ENCODE data around the gene CAMK2G.

DNA sequence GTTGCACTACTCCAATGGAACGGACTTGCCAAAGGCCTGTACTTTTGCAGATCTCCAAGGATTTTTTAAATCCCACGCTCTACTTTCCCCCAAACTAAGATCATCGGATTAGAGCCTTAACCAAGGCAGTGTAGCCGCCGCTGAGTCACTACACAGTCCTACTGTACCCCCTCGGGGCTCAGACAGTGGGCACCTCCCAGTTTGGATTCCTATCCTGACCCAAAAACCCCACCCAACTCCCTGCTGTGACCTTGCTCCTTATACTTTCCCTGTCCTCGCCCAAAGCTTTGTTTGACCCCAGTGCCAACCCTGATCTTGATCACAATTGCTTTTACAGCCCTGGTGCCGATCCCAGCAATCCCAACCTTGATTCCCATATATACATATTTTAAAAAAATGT is 19.1 kb upstream of the CAMK2G start:
- TF ChIP-seq, protein P1, sequence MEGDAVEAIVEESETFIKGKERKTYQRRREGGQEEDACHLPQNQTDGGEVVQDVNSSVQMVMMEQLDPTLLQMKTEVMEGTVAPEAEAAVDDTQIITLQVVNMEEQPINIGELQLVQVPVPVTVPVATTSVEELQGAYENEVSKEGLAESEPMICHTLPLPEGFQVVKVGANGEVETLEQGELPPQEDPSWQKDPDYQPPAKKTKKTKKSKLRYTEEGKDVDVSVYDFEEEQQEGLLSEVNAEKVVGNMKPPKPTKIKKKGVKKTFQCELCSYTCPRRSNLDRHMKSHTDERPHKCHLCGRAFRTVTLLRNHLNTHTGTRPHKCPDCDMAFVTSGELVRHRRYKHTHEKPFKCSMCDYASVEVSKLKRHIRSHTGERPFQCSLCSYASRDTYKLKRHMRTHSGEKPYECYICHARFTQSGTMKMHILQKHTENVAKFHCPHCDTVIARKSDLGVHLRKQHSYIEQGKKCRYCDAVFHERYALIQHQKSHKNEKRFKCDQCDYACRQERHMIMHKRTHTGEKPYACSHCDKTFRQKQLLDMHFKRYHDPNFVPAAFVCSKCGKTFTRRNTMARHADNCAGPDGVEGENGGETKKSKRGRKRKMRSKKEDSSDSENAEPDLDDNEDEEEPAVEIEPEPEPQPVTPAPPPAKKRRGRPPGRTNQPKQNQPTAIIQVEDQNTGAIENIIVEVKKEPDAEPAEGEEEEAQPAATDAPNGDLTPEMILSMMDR (IDR thresholded peaks at IDR 0.05) = no peak
- no peak for TF ChIP-seq POLR2A (IDR thresholded peaks at IDR 0.05)
